COLO668 (cell line): ENCODE data around the gene CIART.

Experiments used
- DNase-seq: peaks from one replicate; lab custom pipeline; 2025; ENCODE audit not compliant: unreplicated experiment; lab: John Stamatoyannopoulos, UW

The CIART gene

DNA sequence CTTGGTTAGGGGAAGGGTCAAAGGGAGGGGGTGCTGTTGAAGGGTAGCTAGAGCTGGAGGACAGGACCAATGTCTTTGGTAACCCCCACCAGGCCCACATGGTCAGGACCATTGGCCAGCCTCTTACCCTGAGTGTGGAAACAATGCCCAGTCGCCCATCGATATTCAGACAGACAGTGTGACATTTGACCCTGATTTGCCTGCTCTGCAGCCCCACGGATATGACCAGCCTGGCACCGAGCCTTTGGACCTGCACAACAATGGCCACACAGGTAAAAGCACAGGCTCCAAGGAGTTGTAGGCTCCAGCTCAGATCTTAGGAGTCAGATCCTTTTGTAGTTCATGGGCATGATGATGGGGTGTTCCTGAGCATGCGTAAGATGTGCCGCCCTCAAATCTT lies 21.0 kb upstream of the CIART start:
- DNase-seq = no peak

DNA sequence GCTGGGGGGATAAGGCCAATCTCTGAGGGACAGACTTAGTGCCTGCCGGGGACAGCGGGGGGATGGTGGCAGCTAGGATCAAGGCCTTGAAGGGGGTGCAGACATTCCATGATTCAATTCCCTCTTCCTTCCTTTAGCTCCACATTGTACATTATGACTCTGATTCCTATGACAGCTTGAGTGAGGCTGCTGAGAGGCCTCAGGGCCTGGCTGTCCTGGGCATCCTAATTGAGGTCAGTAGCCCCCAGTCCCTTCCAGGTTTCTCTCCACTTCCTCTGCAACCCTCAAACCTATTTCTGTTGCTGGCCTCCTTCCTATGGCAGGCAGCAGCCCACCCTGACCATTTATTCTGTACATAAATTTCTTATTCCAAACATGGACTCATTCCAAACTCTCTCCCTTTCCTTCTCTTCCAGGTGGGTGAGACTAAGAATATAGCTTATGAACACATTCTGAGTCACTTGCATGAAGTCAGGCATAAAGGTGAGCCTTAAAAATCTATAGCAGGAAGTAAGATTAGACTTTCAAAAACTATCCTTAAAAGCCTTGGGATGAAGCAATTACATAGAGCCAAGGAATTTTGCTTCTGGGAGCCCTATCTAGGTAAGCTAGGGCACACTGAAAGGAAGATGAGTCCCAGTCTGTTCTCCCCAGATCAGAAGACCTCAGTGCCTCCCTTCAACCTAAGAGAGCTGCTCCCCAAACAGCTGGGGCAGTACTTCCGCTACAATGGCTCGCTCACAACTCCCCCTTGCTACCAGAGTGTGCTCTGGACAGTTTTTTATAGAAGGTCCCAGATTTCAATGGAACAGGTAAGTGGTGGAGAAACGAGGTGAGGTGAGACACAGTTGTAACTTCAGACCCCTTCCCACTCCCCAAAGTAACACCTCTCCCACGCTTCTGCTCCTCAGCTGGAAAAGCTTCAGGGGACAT lies 19.7 kb upstream of the CIART start:
- DNase-seq = no peak

DNA sequence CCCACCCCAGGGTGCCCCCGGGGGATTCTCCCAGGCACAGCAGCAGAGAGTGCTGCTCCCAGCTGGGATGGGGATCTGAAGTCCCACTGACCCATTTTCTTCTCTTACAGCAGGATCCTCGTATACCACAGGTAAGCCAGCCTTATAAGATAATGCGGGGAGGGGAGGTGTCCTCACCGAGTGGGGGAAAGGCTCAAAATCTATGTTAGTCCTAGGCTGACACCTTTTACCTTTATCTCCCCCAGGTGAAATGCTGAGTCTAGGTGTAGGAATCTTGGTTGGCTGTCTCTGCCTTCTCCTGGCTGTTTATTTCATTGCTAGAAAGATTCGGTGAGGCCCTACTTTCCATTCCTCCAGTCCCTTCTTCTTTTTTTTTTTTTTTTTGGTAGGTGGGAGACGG lies 18.8 kb upstream of the CIART start:
- no peak for DNase-seq

DNA sequence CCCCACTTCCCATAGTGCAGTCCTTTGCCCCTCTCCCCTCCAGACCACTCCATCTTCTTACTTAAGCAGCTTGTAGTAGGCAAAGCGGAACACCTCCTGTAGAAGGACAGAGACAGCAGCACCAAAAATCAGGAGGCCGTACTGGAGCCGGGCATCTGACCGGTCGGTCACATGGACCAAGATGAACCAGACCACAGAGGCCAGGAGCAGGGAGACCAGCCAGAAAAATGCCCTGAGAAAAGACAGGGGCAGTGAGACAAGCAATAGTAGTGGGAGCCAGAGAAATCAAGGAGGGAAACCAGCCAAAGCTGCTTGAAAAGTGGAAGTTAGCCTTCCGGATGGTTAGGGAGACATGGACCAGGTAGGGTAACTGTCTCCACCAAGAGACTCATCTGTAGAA lies 14.5 kb upstream of the CIART start:
- DNase-seq = no peak

DNA sequence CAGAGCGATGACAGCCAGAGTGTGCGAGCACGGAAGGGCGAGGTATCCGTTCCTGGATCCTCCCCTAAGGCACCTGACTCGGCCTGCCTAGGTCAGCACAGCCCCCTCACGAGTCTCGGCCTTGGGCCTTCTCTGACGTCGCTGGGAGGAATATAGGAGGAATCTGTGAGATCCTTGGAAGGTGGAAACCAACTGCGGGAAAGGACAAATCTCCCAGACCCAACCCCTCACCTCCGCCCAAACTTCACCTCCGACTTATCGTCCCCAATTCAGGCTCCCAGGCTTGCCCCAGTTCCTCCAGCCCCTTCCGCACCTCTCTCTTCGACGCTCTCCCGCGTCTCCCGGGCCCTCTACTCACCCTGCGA lies 14.0 kb upstream of the CIART start:
- DNase-seq = peak; percentile 42

DNA sequence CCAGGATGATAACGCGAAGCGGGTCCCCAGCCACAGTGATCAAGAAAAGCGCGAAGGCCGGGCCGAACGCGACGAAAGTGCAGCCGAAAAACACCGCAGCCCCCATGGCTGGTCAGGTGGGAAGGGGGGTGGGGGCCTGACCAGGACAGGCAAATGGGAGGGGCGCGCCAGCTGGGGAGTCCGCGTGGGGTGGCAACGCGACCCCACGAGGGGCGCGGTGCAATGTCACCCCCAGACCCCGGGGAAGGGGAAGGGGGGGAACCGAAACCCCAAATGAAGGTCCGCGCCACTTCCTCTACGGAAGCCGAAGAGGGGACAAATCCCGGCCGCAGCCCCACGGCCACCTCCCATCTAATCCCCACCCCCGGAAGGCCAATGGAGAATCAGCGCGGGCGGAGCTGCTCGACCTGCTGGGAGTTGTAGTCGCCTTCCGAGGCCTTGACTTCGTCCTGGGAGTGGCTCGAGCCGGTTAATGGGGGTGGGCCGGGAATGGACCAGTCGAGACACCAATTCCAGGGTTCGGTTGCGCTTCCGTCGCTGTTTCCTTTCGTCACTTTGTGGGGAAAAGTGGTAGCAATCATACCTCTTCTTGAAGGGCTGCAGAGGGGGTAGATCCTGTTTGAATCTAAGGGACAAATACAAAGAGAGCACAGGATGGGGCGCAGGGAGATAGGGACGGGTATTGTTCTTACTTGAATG lies 13.5 kb upstream of the CIART start, which contains the start of gene APH1A:
Gene APH1A (minus strand): TSS at position 312 of the 699 bp plus-strand sequence. CDS start 206 bp downstream, at position 106.
- DNase-seq = peak; percentile 97

DNA sequence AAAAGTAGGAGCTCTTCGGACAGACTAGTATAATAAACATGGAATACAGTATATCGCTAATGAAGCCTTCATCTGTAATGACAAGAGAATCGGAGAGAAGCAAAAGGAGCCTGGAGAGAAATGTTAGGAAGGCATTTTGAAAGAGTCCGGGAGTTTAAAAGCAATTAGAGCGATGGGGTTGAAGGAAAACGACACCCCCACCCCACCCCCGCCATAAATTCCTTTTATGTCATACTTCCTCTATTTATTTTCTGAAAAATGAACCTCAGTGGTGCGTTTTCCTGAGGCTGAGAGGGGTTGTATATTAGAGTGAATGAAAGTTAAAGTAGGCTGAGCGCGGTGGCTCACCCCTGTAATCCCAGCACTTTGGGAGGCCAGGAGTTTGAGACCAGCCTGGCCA lies 12.9 kb upstream of the CIART start:
- no peak for DNase-seq

DNA sequence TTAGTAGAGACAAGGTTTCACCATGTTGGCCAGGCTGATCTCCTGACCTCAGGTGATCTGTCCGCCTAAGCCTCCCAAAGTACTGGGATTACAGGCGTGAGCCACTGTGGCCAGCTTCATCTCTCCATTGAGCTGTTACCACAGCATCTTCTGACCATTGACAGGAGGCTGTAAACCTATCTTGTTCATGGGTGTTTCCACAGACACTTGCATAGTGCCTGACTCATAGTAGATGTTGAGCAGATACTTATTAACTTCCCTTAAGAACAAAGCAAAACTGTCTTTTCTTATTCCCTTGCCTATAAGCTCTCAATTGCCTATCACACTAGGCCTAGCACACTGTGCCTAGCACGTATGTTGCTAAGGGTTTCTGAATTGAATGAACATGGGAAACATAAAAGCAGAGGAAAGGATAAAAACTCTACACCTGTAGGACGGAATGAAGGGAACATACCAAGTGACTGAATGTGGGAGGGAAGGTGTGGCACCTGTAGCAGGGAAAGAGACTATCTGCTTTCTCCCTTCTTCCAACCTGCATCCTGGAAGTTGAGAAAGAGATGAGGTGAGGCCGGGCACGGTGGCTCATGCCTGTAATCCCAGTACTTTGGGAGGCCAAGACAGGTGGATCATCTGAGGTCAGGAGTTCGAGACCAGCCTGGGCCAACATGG lies 10.9 kb upstream of the CIART start:
- DNase-seq = no peak

DNA sequence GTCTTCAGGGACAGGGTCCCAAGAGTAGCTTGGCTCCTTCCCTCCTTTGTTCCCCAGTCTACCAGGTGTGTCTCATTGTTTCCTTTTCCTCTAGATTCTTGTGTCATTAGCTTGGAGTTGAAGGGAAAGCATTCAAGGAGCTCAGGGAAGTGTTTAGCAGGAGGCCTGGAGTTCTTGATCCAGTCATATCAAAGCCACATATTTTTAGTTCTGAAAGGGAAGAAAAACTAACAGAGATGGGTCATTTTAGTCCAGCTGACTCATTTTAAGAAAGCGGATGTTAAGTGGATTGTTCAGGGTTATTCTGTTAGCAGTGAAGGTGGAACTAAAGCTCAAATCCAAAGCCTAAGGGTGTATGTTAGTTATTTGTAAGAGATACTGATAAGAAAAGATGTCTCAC lies 9.0 kb upstream of the CIART start:
- DNase-seq = no peak

DNA sequence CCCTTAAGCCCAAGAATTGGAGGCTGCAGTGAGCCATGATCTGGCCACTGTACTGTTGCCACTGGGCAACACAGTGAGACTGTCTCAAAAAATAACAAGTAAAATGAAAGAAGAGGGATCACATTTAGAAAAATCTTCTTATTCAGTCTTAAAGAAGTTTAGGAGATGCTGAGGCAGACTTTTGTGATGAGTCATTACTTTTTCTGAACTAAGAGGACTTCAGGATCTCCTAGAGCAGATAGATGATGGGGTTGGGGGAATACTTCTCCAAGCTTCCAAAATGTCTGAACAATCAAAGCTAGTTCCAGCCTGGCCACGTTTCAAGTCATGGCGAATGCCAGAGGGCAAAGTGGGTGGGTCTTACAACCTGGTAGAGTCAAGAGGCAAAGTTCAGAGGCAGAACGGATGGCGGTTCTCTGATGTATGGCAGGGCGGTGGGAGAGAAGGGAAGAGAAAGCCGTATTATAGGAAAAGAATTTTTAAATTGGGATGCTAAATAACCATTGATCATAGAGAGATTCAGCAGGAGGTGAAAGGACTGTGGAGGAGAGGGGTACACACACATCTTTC lies 2.1 kb upstream of the CIART start:
- no peak for DNase-seq

DNA sequence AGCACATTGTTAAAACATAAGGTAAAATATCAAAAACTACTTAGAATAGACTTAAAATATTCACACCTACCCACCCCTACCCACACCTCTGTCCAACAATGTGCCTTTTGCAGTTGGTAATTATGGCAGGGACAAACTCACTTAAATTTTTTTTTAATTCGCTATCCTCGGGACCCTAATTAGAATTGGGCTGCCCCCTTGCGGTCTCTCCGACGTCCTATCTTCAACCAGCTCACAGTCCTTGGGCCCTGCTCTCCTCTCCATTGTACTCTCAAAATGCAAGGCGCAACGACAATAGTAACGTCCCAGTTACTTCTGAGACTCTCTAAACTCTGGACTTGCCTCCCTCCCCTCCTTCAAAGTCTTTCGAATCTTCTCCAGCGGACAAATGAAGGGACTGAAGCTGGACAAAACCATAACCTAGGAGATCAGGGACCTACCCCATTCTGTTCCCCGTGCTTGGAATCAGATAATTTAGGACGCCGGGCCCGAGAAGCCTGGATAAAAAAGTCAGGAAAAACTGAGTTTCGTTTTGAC lies 1.1 kb upstream of the CIART start:
- peak; percentile 66 for DNase-seq

DNA sequence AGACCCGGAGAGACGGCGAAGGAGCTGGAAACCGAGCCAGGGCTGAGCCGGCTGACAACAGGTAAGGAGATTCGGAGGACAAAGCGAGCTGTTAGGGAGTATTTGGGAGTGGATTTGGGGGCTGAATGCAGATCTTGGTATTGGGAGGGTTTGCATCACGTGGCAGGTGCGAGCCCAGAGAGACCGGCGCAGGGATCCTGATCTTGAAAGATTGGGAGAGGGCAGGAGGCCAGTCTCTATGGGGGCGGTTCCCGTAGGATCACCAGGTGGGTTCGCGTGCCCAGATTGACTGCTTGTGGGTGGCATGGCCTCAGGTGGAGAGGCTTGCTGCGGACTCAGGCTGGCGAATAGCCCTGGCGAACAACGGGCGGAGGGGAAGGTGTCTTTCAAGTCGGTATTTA lies 204 bp downstream of the CIART start:
- no peak for DNase-seq

DNA sequence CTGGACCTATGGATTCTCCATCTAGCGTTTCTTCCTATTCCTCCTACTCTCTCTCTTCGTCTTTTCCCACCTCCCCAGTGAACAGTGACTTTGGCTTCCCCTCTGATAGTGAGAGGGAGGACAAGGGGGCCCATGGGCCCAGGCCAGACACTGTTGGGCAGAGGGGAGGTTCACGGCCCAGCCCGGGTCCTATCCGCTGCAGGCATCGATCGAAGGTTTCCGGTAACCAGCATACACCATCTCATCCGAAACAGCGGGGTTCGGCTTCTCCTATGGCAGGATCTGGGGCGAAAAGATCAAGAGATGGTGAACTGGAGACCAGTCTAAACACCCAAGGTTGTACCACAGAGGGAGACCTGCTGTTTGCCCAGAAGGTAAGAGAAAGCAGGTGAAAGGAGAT lies 906 bp downstream of the CIART start:
- no peak for DNase-seq

DNA sequence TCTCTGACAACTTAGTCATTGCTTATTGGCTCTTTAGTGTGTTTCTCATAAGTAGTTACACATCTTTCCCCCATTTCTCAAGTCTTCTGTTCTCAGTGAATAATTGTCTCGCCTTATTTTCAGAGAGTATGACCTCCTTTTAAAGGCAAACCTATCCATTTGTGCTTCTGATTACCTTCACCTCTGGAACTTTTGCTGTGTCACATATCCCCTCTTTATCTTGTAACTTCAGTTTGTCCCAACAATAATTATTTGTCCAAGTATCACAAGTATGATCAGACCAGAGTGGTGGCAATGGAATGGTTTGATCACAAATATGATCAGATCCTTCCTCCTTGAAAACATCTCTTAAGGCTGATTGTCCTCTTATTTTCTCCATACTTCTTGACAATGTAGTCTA lies 6.0 kb downstream of the CIART start:
- no peak for DNase-seq

DNA sequence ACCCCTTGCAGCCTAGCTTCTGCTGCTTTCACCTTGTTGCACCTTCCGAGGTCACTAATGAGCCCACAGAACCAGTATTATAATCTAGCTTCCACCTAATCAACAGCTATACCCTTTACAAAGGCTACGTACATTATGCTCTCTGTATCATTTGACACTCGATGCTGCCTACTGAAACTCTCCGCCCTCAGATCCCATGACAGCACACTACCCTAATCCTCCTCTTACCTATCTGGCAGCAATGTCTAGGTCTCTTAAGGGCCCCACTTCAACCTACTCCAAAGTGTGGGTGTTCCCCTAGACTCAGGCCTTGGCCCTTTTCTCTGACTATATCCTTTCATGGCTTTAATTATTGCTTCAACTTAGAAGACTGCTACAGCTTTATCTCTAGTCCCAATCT lies 6.5 kb downstream of the CIART start:
- no peak for DNase-seq

DNA sequence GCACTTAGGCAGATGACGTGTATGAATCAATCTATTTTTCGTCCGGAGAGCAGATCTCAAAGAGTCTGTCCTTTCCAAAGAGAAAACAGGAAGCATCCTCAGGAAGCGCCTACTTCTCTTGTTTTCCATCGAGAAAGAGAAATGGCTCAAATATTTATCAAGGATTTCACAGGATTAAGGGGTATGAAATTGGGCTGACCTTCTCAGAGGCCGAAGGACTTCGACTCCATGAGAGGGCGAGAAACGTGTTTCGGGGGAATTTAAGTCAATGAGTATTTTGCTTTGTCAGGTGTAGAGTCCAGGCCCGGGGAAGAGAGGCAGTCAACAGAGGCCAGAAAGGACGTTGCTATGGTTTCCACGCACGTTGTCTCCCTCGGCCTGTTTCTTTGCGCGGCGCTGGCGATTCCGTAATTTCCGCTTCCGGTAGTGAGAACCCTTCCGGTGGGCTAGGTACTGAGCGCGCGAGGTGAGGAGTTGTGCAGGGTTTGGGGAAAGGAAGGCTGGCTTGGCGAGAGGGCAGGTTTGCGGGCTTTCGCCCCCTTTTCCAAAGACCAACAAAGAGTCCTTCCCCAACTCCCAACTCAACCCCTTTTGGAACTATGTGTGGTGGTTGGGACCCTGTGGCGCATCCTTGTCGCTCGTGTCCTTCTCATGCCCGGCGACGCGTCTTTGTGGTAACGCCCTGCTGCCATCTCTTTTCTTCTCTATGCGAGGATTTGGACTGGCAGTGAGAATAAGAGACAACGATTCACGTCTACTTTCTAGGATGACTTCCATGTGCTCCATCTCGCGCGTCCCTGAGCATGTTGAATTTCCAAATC lies 11.3 kb downstream of the CIART start, which contains the start of gene MRPS21:
Gene MRPS21 (plus strand): TSS at position 429 of the 821 bp plus-strand sequence. CDS start 506 bp downstream, outside the sequence.
- peak; percentile 96 for DNase-seq

DNA sequence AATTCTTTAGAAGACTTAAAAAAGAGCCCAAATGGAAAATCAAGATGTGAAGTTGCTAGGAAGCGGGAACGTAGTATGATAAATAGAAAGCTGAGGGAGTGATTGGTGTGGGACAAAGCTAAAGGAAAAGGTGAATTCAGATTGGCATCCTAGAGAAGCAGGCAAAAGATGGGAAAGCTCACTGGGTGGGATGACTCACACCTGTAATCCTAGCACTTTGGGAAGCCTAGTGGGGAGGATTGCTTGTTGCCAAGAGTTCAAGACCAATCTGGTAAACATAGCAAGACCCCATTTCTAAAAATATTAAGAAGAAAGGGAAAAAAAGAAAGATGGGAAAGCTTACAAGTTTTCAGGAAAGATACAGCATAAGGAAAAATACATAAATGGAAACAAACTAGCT lies 13.1 kb downstream of the CIART start:
- DNase-seq = no peak

DNA sequence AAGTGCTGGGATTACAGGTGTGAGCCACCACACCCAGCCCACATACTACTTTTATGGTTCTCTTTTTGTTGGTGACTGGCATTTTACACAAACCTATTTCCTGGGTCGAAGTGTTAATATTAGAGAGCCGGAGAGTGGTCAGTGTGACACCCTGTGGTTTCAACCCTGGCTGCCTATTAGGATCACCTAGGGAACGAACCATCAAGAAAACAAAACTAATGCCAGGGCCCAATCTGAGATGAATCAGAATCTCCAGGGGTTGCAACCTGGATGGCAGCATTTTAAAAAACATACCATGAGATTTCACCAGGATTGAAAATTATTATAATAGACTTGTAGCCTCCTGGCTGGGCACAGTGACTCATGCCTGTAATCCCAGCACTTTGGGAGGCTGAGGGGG lies 17.4 kb downstream of the CIART start:
- DNase-seq = no peak

DNA sequence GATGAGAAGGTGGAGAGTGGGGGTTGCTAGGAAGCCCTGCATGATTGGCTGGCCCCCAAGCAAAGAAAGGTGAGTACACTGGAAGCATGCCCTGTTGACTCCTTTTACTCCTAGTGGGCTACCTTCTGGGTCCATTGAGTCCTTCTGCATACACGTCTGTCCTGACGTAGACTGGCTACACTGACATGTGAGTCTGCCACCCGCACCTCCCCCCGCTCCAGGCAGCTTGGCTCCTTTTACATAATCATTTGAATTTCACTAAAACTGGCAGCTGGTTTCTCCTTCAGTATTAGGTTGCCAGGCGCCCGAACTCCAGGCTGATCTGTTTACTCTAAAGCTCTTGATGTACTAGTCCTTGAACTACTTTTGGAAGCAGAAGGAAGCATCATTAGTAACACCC lies 20.0 kb downstream of the CIART start:
- DNase-seq = no peak

DNA sequence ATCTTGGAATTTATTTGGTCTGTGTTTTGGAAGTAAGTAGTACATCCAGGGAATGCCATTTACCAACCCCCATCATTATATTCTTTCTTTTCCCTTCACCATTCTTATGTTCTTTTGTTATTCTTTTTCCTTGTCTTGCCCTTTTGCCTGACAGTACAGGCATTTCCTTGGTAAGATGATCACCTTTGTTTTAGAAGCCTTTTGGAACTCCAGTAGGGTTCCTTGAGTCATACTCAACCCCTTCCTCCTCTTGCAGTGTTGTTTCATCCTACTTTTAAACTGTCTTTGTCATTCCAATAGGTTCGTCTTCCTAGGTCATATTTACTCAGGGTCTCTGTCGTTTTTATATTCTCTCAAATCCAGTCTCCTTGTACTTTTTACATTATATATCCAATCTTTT lies 20.5 kb downstream of the CIART start:
- DNase-seq = no peak
